Myocyte (in vitro differentiated cells): ENCODE results near the gene MAGEA1. TPM values are rescaled to one million over a fixed set of nuclear protein-coding genes. Genes with fewer than 3 reads are reported as not detected.
"Not testable (repeated sequence)": the region's sequence is repeated elsewhere in the genome, so short reads cannot be mapped to it uniquely, and the experiment has no call there.

Experiments used
- DNase-seq: peaks from one replicate; pipeline ENCODE4 v3.0.0-alpha.2; 2012; ENCODE audit warnings: low read depth
- polyA plus RNA-seq: library from polyadenylated mRNA; unstranded; fragments of >200 nt; gene quantifications from one replicate; pipeline ENCODE4 v1.2.1, GENCODE V29; 2012; ENCODE audit warnings: missing spikeins
- total RNA-seq: library from RNA; depleted of rRNA; stranded (reverse); fragments of >200 nt; gene quantifications from 2 replicates; pipeline ENCODE4 v1.2.3, GENCODE V29; 2014

The MAGEA1 gene
- not detected in 2 replicates for total RNA-seq
- not detected for polyA plus RNA-seq

- no peak for DNase-seq
These were observed at the start of gene MAGEA1 for GRCh38 chrX:153179131-153179530. MAGEA1 (plus strand) TSS chrX:153179284; CDS start chrX:153182390, 3,106 bp downstream.

- DNase-seq, result not testable (repeated sequence)
These were observed 46.2 kb upstream of the MAGEA1 start for GRCh38 chrX:153132924-153133323.

- DNase-seq, result not testable (repeated sequence)
These were observed 40.0 kb upstream of the MAGEA1 start for GRCh38 chrX:153139074-153139473.

GRCh38 chrX:153146288-153146687 is 32.8 kb upstream of the MAGEA1 start:
- DNase-seq, result not testable (repeated sequence)

GRCh38 chrX:153153516-153153915 is 25.6 kb upstream of the MAGEA1 start:
- DNase-seq, result no peak

GRCh38 chrX:153157450-153157849 is 21.6 kb upstream of the MAGEA1 start:
- no peak for DNase-seq

GRCh38 chrX:153158319-153158718 is 20.8 kb upstream of the MAGEA1 start:
- DNase-seq, result no peak

GRCh38 chrX:153161952-153162351 is 17.1 kb upstream of the MAGEA1 start:
- DNase-seq, result no peak

- no peak for DNase-seq
These were observed 14.4 kb upstream of the MAGEA1 start for GRCh38 chrX:153164733-153165132.

GRCh38 chrX:153168423-153168822 is 10.7 kb upstream of the MAGEA1 start:
- DNase-seq, result not testable (repeated sequence)

- DNase-seq, result no peak
These were observed 2.7 kb downstream of the MAGEA1 start for GRCh38 chrX:153181822-153182221.

GRCh38 chrX:153184787-153185186 is 5.7 kb downstream of the MAGEA1 start:
- DNase-seq, result no peak

GRCh38 chrX:153190381-153190780 is 11.3 kb downstream of the MAGEA1 start:
- DNase-seq, result no peak

GRCh38 chrX:153200462-153200861 is 21.4 kb downstream of the MAGEA1 start:
- DNase-seq, result no peak

- no peak for DNase-seq
These were observed 27.5 kb downstream of the MAGEA1 start for GRCh38 chrX:153206425-153207046.

- DNase-seq, result no peak
These were observed 30.3 kb downstream of the MAGEA1 start for GRCh38 chrX:153209347-153209746.

- DNase-seq, result no peak
These were observed 35.9 kb downstream of the MAGEA1 start for GRCh38 chrX:153214934-153215333.

- no peak for DNase-seq
These were observed 37.8 kb downstream of the MAGEA1 start for GRCh38 chrX:153216926-153217325.

GRCh38 chrX:153225438-153226098 is 46.5 kb downstream of the MAGEA1 start:
- DNase-seq, result no peak

- DNase-seq, result no peak
These were observed 47.5 kb downstream of the MAGEA1 start for GRCh38 chrX:153226344-153227185.
